OCI-LY7 (cell line): Measurements from ENCODE around the gene ZNF148. TPM values are rescaled to one million over a fixed set of nuclear protein-coding genes. Genes with fewer than 3 reads are reported as not detected.

Experiments used
- BruUV-seq: library from RNA; stranded (reverse); fragments of 400-500 nt; replicated peaks from 2 replicates; lab custom pipeline; 2021; lab: Mats Ljungman, UMichigan
- CTCF ChIA-PET: fragments of 300-600 bp; sonication (Branson Sonifier 250); formaldehyde crosslinking; loops from one replicate; lab custom pipeline; 2022; ENCODE audit warnings: antibody characterized with exemption; ENCODE audit not compliant: unreplicated experiment; lab: Charles Lee
- POLR2A ChIA-PET: fragments of 300-600 bp; sonication (Branson Sonifier 250); formaldehyde crosslinking; loops from one replicate; lab custom pipeline; 2022; ENCODE audit warnings: antibody characterized with exemption; lab: Charles Lee
- DNase-seq: peaks from one replicate; pipeline ENCODE4 v3.0.0-alpha.2; 2015; ENCODE audit warnings: low spot score
- H2AFZ ChIP-seq: fragments of 200-600 bp; sonication (generic), shearing (Covaris generic); 2 replicates; pipeline ENCODE4 v1.6.1; 2014; ENCODE audit warnings: mild to moderate bottlenecking, antibody characterized with exemption, low read length, moderate library complexity
- H3K27ac ChIP-seq: fragments of 200-600 bp; sonication (generic); 2 replicates; pipeline ENCODE4 v1.5.1; 2014; ENCODE audit warnings: mixed run types, low read depth, mild to moderate bottlenecking, moderate library complexity, low read length, inconsistent platforms; ENCODE audit not compliant: poor library complexity, severe bottlenecking
- H3K36me3 ChIP-seq: fragments of 200-600 bp; sonication (generic); 2 replicates; pipeline ENCODE4 v1.6.1; 2014; ENCODE audit warnings: mild to moderate bottlenecking, antibody characterized with exemption, low read length, moderate library complexity, mixed read lengths; ENCODE audit not compliant: insufficient read depth
- H3K4me1 ChIP-seq: fragments of 200-600 bp; sonication (generic); 2 replicates; pipeline ENCODE4 v1.5.1; 2014; ENCODE audit warnings: mild to moderate bottlenecking, low read length; ENCODE audit not compliant: insufficient read depth, poor library complexity, severe bottlenecking
- H3K4me2 ChIP-seq: fragments of 200-600 bp; sonication (generic); 2 replicates; pipeline ENCODE4 v1.6.1; 2014; ENCODE audit warnings: mild to moderate bottlenecking, low read length
- H3K4me3 ChIP-seq: fragments of 200-600 bp; sonication (generic); 2 replicates; pipeline ENCODE4 v1.5.1; 2014; ENCODE audit warnings: mild to moderate bottlenecking, low read depth, low read length; ENCODE audit not compliant: poor library complexity, severe bottlenecking
- H3K79me2 ChIP-seq: fragments of 200-600 bp; sonication (generic); 2 replicates; pipeline ENCODE4 v1.6.1; 2016; ENCODE audit warnings: low read depth, mild to moderate bottlenecking, low read length, moderate library complexity, mixed read lengths; ENCODE audit not compliant: insufficient read depth
- H3K9me2 ChIP-seq: fragments of 200-600 bp; sonication (generic); 2 replicates; pipeline ENCODE4 v1.6.1; 2016; ENCODE audit warnings: mild to moderate bottlenecking, low read length, mixed read lengths; ENCODE audit not compliant: insufficient read depth
- H3K9me3 ChIP-seq: fragments of 200-600 bp; sonication (generic); 2 replicates; pipeline ENCODE4 v1.6.1; 2014; ENCODE audit warnings: mild to moderate bottlenecking, mixed run types, low read length, mixed read lengths
- H4K20me1 ChIP-seq: fragments of 200-600 bp; sonication (generic); 2 replicates; pipeline ENCODE4 v1.6.1; 2014; ENCODE audit warnings: mild to moderate bottlenecking, antibody characterized with exemption, low read length, moderate library complexity, mixed read lengths; ENCODE audit not compliant: insufficient read depth
- CTCF ChIP-seq: fragments of 200-600 bp; sonication (generic); conservative IDR thresholded peaks from 2 replicates; pipeline ENCODE4 v1.5.1; 2014; ENCODE audit warnings: mild to moderate bottlenecking, antibody characterized with exemption, low read length, moderate library complexity, mixed read lengths
- EZH2phosphoT487 ChIP-seq: fragments of 200-600 bp; sonication (generic); IDR thresholded peaks from 2 replicates; pipeline ENCODE4 v1.6.1; 2018; ENCODE audit warnings: low read depth, borderline replicate concordance, mild to moderate bottlenecking, mixed run types, antibody characterized with exemption, low read length, moderate library complexity, mixed read lengths
- intact Hi-C: fragments of 100-400 bp; cut with micrococcal nuclease; formaldehyde crosslinking; loops from one replicate; pipeline ENCODE4 v1.10.0; 2022; ENCODE audit not compliant: unreplicated experiment
- total RNA-seq, 2 experiments: library from RNA; depleted of rRNA in 1 of 2; stranded (reverse); fragments of >200 nt in 1 of 2; shearing (Covaris generic) in 1 of 2; gene quantifications; 2 replicates each; pipeline ENCODE4 v1.2.3, GENCODE V29; 2014 to 2022

The ZNF148 gene
- total RNA-seq, 2 experiments from 2014 or later = 19.8 to 35.4 TPM

- Histone ChIP-seq H4K20me1 (no peaks in the 10 kb centered on the region), H3K4me2 (no peak overlapping the region), H3K27ac (no peak overlapping the region), H3K36me3 (peaks cover 19% of the 10 kb centered on the region), H3K4me3 (no peak overlapping the region), H3K9me2 (no peaks in the 10 kb centered on the region), H3K79me2 (peaks cover 25% of the 10 kb centered on the region; the same call in 1 of the 2 replicates), H2AFZ (no peak overlapping the region), H3K9me3 (no peaks in the 10 kb centered on the region), H3K4me1 (no peaks in the 10 kb centered on the region)
- TF ChIP-seq CTCF (no peak), EZH2phosphoT487 (no peak)
- no peak for DNase-seq
- intact Hi-C loops = no loop called here
- BruUV-seq = no TSS peak
- ChIA-PET CTCF (no interaction called here), POLR2A (no interaction called here)
Measured at GRCh38 chr3:125300416-125300815, 74.7 kb downstream of the ZNF148 start.

GRCh38 chr3:125294411-125294810, 80.7 kb downstream of the ZNF148 start:
- no TSS peak for BruUV-seq
- H2AFZ ChIP-seq = no peak overlapping the region
- no peak overlapping the region for H3K4me3 ChIP-seq
- no peaks in the 10 kb centered on the region for H3K9me3 ChIP-seq
- ChIA-PET POLR2A (interaction anchor here (1.3 kb wide), 1 partner anchor 38 kb away, joined by 4 read pairs; no protein-coding TSS in a partner anchor), CTCF (no interaction called here)
- TF ChIP-seq EZH2phosphoT487 (no peak), CTCF (no peak)
- no peak overlapping the region for H3K4me2 ChIP-seq
- H3K36me3 ChIP-seq = peaks cover 4% of the 10 kb centered on the region; the same call in 1 of the 2 replicates
- peaks cover 16% of the 10 kb centered on the region; the same call in 1 of the 2 replicates for H3K79me2 ChIP-seq
- no peaks in the 10 kb centered on the region for H3K4me1 ChIP-seq
- no peaks in the 10 kb centered on the region for H3K9me2 ChIP-seq
- no peak overlapping the region for H3K27ac ChIP-seq
- intact Hi-C loops = no loop called here
- no peak for DNase-seq
- 0 out of 2 replicates have a peak, but pooled peaks cover 4% of the 10 kb centered on the region for H4K20me1 ChIP-seq

- DNase-seq = no peak
- Histone ChIP-seq H3K4me2 (no peak overlapping the region), H3K36me3 (peaks cover 14% of the 10 kb centered on the region), H3K4me3 (no peak overlapping the region), H2AFZ (no peak overlapping the region), H3K27ac (no peak overlapping the region), H3K9me2 (no peaks in the 10 kb centered on the region), H4K20me1 (0 out of 2 replicates have a peak, but pooled peaks cover 6% of the 10 kb centered on the region), H3K4me1 (peaks cover 5% of the 10 kb centered on the region), H3K9me3 (no peaks in the 10 kb centered on the region), H3K79me2 (peaks cover 11% of the 10 kb centered on the region; the same call in 1 of the 2 replicates)
- BruUV-seq = no TSS peak
- CTCF ChIA-PET = no interaction called here
- POLR2A ChIA-PET = interaction anchor here (0.6 to 2.2 kb wide), 2 partner anchors 14 to 18 kb away, joined by 4 to 5 read pairs; no protein-coding TSS in a partner anchor
- intact Hi-C loops = no loop called here
- TF ChIP-seq EZH2phosphoT487 (no peak), CTCF (no peak)
Measured at GRCh38 chr3:125292015-125292414, 83.1 kb downstream of the ZNF148 start.
